ENCODE results near the gene PIGC.

Gene PIGC

DNA sequence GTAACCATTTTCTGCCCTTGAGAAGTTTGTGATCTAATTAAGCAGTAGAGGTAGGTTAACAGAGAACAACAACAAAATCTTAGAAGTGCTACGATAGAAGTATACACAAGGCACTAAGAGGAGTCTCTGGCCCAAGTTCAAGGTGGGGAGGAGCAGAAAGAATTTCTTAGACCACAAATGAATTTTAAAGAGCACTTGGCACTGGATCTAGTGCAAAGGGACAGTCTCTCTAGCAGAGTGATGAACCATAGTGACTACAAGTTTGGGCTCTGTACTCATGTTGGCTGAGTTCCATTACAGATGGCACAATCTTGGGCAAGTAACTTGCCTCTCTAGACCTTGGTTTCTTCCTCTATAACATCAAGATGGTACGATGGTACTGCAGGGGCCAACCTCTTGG, 33.3 kb upstream of the PIGC start:
- H3K4me3 ChIP-seq (replicated peaks; ENCODE audit: low read depth, low read length), result no peak overlapping the region
- no peak for DNase-seq (ENCODE audit: extremely low read depth, low read depth)
- TF ChIP-seq, protein P1, sequence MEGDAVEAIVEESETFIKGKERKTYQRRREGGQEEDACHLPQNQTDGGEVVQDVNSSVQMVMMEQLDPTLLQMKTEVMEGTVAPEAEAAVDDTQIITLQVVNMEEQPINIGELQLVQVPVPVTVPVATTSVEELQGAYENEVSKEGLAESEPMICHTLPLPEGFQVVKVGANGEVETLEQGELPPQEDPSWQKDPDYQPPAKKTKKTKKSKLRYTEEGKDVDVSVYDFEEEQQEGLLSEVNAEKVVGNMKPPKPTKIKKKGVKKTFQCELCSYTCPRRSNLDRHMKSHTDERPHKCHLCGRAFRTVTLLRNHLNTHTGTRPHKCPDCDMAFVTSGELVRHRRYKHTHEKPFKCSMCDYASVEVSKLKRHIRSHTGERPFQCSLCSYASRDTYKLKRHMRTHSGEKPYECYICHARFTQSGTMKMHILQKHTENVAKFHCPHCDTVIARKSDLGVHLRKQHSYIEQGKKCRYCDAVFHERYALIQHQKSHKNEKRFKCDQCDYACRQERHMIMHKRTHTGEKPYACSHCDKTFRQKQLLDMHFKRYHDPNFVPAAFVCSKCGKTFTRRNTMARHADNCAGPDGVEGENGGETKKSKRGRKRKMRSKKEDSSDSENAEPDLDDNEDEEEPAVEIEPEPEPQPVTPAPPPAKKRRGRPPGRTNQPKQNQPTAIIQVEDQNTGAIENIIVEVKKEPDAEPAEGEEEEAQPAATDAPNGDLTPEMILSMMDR (IDR thresholded peaks at IDR 0.05; ENCODE audit: low read depth, low read length, missing control alignments), result no peak

DNA sequence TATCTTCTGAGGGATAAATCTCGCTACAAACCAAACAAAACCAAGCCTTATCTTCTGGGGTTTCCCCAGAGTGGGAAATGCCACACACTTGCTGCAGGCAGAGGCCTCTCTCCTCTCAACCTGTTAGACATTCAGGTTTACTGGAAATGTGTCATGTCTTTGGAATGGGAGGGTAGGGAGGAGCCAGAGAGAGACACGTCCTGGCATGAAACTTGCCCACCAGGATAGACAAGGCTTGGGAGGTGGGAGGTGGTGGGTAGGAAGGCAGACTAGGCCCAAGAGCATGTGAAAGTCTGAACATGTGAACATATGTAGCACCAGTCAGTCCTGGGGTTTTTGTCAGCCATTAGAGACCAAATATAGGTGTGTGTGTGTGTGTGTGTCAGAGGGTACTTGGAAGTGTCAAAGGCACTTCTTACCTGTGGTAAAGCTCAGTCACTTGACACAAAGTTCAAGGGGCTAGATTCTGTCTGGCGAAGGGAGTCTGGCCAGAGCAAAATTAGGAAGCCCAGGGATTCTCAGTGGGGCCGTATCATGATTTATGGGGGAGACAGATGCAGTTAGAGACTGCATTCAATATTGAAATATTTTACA, 32.4 kb upstream of the PIGC start:
- TF ChIP-seq, protein P1 (IDR thresholded peaks at IDR 0.05; ENCODE audit: low read depth, low read length, missing control alignments), result no peak
- no peak overlapping the region for H3K4me3 ChIP-seq (replicated peaks; ENCODE audit: low read depth, low read length)
- no peak for DNase-seq (ENCODE audit: extremely low read depth, low read depth)

DNA sequence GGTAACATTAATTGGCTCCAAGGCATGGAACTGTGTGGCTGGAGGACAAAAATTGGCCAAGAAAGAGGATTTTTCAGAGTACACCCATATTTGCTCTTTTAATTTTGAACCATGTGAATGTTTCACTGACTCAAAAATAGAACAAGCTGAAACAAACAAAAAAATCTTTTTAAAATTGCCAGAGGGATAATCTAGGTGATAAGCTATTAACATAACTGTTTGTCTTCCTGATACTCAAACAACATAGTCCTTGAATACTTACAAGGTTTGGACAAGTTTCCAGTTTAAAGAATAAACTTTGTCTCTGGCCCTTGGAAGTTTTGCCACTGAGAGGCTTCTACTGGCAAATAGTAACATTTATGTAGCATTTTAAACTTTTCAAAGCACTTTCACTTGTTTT, 30.0 kb upstream of the PIGC start:
- no peak overlapping the region for H3K4me3 ChIP-seq (replicated peaks; ENCODE audit: low read depth, low read length)
- TF ChIP-seq, protein P1 (IDR thresholded peaks at IDR 0.05; ENCODE audit: low read depth, low read length, missing control alignments), result no peak
- no peak for DNase-seq (ENCODE audit: extremely low read depth, low read depth)

DNA sequence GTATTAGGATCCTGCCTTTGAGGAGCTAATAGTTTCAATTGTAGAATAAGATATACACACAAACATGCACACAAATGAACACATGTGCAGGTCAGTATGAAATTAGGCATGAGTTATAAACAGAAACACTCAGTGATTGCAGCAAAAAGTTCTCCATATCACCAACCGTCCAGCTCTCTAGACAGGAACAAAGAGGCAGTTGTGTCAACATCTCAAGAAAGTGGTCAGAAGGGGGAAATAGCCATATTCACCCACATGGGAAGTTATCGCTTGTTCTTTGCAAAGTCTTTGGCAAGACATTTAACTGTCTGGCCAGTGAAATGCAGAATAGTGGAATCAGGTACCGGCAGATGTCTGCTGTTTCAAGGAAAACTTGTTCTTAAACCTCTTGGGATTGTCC, 29.4 kb upstream of the PIGC start:
- no peak overlapping the region for H3K4me3 ChIP-seq (replicated peaks; ENCODE audit: low read depth, low read length)
- TF ChIP-seq, protein P1 (IDR thresholded peaks at IDR 0.05; ENCODE audit: low read depth, low read length, missing control alignments), result no peak
- no peak for DNase-seq (ENCODE audit: extremely low read depth, low read depth)

DNA sequence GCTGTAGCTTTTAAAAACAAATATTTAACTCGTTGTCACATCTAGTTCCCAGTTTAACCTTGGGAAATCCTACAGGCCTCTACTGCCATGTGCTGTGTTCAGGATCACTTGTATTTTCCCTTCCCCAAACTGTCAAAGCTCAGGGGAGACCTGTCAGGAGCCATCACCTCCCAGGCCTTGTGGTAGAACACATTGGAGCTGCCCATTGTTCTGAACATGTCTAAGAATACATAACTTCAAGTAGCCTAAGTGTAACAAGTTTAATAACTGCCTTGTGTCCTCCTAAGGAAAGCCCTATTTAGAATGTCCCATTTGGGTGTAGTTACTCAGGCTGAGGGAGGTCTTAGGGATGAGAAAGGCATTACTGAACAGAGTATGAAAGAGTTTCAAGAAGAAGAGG, 28.6 kb upstream of the PIGC start:
- DNase-seq (ENCODE audit: extremely low read depth, low read depth), result no peak
- TF ChIP-seq, protein P1 (IDR thresholded peaks at IDR 0.05; ENCODE audit: low read depth, low read length, missing control alignments), result no peak
- H3K4me3 ChIP-seq (replicated peaks; ENCODE audit: low read depth, low read length), result no peak overlapping the region

DNA sequence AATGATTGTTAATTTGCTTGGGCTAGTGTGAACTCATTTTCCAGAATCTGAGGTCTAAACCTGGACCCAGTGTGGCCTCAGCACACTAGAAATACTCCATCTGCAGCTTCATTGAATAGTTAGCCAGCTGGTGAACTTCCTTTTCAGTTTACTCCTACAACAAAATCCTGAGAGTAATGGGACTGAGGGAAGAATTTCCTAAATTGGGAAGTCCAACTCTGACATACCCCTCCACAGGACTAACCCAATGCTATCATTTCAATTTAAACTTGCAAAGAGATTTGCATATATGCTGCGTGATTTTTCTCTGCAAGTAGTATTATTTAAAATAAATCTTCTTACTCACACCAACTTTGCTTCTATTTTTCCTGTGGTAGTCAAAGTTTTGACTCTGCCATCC, 27.8 kb upstream of the PIGC start:
- no peak for DNase-seq (ENCODE audit: extremely low read depth, low read depth)
- TF ChIP-seq, protein P1 (IDR thresholded peaks at IDR 0.05; ENCODE audit: low read depth, low read length, missing control alignments), result no peak

DNA sequence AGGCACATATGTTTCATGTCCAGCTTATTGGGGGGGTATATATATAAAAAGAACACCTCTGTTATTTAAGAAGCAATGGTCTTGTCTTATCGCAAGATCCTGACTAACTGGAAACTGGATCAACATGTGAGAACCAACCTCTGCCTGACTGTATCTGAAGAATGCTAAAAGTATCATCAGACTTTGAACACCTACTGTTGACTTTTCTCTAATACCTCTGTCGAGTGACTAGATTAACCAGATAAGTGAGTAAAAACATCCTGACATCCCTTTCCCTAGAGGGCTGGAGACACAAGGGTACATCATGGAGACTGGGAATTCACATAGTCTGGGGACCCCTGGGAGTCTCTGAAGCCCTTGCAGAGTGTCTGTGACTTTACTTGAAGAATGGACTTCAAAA, 26.3 kb upstream of the PIGC start:
- no peak for DNase-seq (ENCODE audit: extremely low read depth, low read depth)
- TF ChIP-seq, protein P1 (IDR thresholded peaks at IDR 0.05; ENCODE audit: low read depth, low read length, missing control alignments), result no peak
- H3K4me3 ChIP-seq (replicated peaks; ENCODE audit: low read depth, low read length), result no peak overlapping the region

More for the DNA sequence above, 27.8 kb upstream of the PIGC start:
- no peak overlapping the region for H3K4me3 ChIP-seq (replicated peaks; ENCODE audit: low read depth, low read length)
